ENCODE results near the gene TENM3.

DNA sequence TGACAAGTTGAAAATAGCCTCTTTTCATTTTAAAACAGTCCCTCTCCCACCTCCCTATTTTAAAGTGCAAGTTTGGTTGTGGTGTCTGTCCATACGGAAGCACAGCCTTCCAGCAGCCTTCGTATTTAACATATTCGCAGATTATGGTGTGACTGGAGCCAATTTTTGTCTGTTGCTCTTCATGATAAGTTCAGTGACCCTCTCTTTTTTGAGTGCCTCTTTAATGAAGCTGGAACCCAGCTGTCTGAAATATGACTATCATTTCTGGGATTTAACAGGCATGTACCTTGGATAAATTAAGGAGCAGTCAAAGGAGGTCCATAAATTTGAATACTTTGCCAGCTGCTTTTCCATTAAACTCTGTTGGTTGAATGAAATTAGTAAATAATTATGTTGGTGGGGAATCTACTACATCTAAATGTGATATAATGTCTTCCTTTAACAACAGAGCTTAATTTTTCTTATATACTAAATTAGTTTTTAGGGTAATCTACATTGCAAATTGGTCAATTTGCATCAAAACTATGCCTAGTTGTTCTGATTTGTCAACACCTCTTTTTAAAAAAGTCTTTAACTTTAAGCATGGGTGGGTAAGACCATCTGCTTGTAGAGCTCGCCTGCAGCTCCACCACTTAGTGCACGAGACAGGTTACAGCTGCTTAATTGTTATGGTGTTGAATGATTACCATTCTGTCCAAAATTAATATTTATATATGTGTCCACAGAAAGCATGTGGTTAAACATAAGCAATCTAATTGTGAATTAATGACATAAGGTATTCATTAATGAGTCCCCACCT lies 457.4 kb downstream of the TENM3 start:
- TF ChIP-seq ZFP30 (CRISPR knock-in tag; IDR thresholded peaks at IDR 0.05) = no peak
- no peak for TF ChIP-seq ZNF70 (CRISPR knock-in tag; IDR thresholded peaks at IDR 0.05)
- no peak for TF ChIP-seq ZFP3 (CRISPR knock-in tag; IDR thresholded peaks at IDR 0.05)
- TF ChIP-seq ZC3H10 (CRISPR knock-in tag; IDR thresholded peaks at IDR 0.05) = no peak
